ENCODE results near the gene MAP3K12. TPM values are rescaled to one million over a fixed set of nuclear protein-coding genes. Genes with fewer than 3 reads are reported as not detected.

The MAP3K12 gene
- total and polyA plus RNA-seq, 2 of the 8 experiments (the other 6 are each of a cell fraction or from before 2014, with no cell fraction given): 23.4 to 42.7 TPM

- TF ChIP-seq CHD7 (IDR thresholded peaks at IDR 0.05; ENCODE audit: insufficient replicate concordance, low read length): no peak
- no peak for TF ChIP-seq TAF7 (optimal IDR thresholded peaks at IDR 0.05; ENCODE audit: borderline replicate concordance, low read depth, low read length)
- TF ChIP-seq NRF1 (IDR thresholded peaks at IDR 0.05; ENCODE audit: low read depth, low read length): no peak
- TF ChIP-seq POLR2A (IDR thresholded peaks at IDR 0.05; ENCODE audit: control extremely low read depth in 1 of 2, low read depth in 2 of 2, low read length in 2 of 2): peak; percentile 14 to 22; a peak in 2 of 3 replicates
Measured at GRCh38 chr12:53481939-53482586, 17.2 kb downstream of the MAP3K12 start (continued).
